NK-92 (cell line): ENCODE data around the gene KIFC3.
"Not testable (repeated sequence)": the region's sequence is repeated elsewhere in the genome, so short reads cannot be mapped to it uniquely, and the experiment has no call there.

ENCODE experiments used
- DNase-seq: peaks from one replicate; lab custom pipeline; 2025; ENCODE audit not compliant: unreplicated experiment; lab: John Stamatoyannopoulos, UW

KIFC3 gene

GRCh38 chr16:57726433-57726947, 75.8 kb downstream of the KIFC3 start:
- DNase-seq = no peak

- no peak for DNase-seq
Measured at GRCh38 chr16:57725976-57726375, 76.3 kb downstream of the KIFC3 start.

GRCh38 chr16:57725554-57725953, 76.7 kb downstream of the KIFC3 start:
- no peak for DNase-seq

GRCh38 chr16:57725151-57725550, 77.1 kb downstream of the KIFC3 start:
- DNase-seq = no peak

- DNase-seq = no peak
Measured at GRCh38 chr16:57724531-57724930, 77.8 kb downstream of the KIFC3 start.

GRCh38 chr16:57723170-57723569, 79.1 kb downstream of the KIFC3 start:
- DNase-seq = no peak

- DNase-seq = no peak
Measured at GRCh38 chr16:57722651-57723050, 79.6 kb downstream of the KIFC3 start.

- no peak for DNase-seq
Measured at GRCh38 chr16:57722210-57722499, 80.1 kb downstream of the KIFC3 start.

GRCh38 chr16:57721356-57722209, 80.7 kb downstream of the KIFC3 start:
- DNase-seq = no peak

- no peak for DNase-seq
Measured at GRCh38 chr16:57720142-57720575, 82.1 kb downstream of the KIFC3 start.

- DNase-seq = no peak
Measured at GRCh38 chr16:57714047-57714446, 88.2 kb downstream of the KIFC3 start.

GRCh38 chr16:57713596-57713995, 88.7 kb downstream of the KIFC3 start:
- no peak for DNase-seq

GRCh38 chr16:57712569-57712968, 89.7 kb downstream of the KIFC3 start:
- DNase-seq = not testable (repeated sequence)

GRCh38 chr16:57711993-57712392, 90.3 kb downstream of the KIFC3 start:
- no peak for DNase-seq

- no peak for DNase-seq
Measured at GRCh38 chr16:57711346-57711745, 90.9 kb downstream of the KIFC3 start.

GRCh38 chr16:57709663-57710062, 92.6 kb downstream of the KIFC3 start:
- no peak for DNase-seq
